HG02798 (cell line): ENCODE measurements around the gene BTBD18.

Experiments
- ATAC-seq: cut with Tn5 transposase; IDR thresholded peaks from one replicate; pipeline ENCODE4 v1.9.1; 2021; ENCODE audit warnings: mild to moderate bottlenecking; ENCODE audit not compliant: unreplicated experiment, poor library complexity

BTBD18 gene

DNA sequence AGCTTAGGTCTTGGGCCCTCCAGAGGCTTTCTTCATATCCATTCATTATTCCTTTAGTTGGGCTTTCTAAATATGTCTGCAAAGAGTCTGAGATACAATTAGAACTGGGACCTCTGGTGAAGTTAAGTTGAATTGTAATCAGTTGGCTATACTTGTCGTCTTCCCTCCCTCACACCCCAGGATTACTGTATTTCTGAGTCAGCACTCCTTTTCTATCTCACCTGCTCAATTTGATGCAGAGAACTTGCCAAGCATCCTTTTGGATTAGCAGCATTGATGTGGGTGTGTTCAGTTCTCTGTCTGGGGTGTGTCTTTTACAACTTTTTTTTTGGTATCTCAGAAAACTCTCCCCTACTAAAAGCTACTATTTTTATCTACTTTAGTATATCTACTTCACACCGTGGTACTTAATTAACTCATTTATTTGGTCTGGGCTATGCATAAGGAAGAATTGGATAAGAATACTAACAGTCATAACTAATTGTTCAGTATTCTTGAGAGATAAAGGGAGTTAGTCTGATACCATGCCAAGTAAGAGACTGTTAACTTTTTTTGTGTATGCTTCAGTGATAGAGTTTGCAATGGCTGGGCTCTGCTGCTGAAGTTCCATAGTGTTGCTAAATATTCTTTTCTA, 25.1 kb upstream of the BTBD18 start:
- no peak for ATAC-seq

DNA sequence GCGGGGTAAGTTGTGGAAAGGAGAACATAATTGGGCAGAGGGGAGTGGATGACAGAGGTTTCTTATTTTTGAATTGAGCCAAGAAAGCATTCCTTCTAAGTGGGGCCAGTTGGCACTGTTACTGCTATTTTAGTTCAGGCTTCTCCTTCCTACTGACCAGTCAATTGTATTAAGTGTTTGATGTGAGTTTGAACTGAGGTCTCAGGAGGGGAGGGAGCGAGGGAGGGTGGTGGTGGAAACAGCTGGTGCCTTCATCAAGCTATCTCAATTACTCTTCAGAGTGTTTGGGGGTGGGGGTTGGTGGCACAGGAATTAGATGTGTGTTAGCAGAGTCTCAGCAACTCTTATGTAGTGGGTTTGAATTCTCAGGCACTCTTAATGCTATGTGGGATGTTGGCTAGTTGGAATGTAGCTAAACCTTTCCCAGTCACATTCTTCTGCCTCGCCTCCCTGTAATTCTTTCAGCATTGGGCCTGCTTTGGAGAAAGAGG, 24.5 kb upstream of the BTBD18 start:
- no peak for ATAC-seq

DNA sequence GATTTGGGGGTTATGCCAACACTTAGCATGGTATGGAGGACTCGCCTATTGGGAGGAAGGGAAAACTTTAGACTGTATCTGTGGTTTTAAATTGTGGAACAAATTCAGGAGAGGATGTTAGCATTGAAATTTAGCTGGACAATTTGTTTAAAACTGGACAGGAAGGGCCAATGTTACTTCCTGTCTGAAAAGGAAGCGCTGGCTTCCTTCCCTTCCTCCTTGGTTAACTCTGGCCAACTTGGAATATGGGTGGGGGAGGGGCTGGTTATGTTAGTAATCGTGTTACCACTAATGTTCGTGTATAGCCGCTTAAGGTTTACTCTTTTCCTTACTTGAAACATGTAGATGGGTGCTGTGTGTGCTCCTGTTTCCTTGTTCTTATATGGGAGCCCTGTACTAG, 23.9 kb upstream of the BTBD18 start:
- ATAC-seq: no peak

DNA sequence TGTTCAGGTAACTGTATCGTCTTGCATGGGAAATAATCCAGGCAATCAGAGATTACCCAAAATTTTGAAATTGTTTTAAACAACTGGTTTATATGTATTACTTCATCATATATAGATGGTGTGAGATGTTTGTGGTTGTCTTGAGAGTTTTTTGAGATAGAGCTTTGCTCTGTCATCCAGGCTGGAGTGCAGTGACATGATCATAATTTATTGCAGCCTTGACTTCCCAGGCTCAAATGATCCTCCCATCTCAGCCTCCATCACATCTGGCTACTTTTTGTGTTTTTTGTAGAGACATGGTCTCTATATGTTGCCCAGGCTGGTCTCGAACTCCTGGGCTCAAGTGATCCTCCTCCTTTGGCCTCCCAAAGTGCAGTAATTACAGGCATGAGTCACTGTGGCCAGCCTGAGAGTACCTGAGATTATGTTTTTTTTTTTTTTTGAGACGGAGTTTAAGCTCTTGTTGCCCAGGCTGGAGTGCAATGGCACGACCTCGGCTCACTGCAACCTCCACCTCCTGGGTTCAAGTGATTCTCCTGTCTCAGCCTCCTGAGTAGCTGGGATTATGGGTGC, 21.5 kb upstream of the BTBD18 start:
- ATAC-seq: no peak

DNA sequence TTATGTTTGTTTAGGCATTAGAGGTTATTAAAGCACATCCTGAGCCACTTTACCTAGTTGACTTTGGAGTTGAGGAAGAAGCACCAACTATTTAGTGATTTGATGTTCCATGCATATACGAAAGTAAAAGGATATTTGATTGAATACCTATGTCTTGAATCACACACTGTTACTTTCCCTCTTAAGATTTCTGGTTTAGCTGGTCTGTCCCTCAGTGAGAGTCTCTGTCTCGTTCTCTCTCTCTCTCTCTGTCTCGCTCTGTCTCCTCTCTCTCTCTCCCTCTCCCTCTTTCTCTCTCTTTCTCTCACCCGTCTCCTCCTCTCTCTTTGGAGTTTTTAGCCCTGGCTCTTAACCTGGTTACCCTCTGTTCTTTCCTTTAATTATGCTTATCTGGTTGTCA, 20.9 kb upstream of the BTBD18 start:
- ATAC-seq: no peak

DNA sequence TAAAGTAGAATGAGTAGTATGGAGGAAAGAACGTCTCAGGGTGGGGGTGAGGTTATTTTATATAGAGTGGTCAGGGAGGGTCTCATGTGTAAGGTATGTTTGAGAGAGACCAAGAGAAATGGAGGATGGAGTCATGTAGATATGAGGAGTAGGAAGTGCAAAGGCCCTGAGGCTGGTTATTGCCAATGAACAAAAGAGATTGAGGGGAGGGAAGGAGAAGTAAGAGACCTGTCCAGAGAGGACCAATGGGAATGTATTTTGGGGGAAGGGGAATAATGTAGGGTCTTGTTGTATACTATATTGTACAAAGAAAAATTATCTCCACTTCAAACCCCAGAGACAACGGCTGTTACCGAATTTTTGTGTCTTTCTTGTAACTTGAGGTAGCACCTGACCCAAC, 19.7 kb upstream of the BTBD18 start:
- no peak for ATAC-seq

DNA sequence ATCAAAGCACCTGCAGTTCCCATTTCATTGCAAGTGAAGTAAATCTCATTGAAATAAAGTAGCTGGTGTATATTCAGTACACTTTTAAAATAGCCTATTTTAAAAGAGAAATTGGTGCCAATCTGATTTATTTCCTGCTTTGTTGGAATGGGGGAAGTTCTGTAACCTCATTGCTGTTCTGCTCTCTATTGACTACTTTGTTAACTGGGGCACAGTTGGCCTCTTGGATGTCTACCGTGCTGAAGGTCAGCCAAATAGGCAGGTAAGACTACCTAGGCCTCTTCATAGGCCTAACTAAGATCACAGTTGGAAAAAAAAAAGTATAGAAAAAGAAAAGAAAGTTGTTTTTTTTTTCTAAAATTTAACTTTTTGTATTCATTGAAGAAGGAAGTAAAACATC, 19.2 kb upstream of the BTBD18 start:
- ATAC-seq: no peak

DNA sequence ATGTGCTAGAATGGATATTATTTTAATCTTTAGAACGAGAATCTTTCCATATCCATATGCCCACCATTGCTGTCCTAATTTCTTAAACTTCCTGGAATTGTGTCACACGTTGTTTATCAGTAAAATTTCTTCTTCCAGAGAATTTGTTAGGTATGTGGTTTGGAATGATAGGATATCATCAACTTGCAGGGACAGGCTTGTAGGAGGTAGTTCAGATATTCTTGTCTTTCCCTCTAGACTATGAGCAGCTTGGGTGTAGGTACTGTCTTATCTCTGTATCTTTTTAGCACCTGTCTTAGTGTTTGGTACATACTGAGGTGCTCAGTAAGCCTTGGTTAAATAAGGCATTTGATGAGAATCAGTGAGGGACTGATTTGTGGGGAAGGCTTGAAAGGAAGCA, 13.4 kb upstream of the BTBD18 start:
- no peak for ATAC-seq

DNA sequence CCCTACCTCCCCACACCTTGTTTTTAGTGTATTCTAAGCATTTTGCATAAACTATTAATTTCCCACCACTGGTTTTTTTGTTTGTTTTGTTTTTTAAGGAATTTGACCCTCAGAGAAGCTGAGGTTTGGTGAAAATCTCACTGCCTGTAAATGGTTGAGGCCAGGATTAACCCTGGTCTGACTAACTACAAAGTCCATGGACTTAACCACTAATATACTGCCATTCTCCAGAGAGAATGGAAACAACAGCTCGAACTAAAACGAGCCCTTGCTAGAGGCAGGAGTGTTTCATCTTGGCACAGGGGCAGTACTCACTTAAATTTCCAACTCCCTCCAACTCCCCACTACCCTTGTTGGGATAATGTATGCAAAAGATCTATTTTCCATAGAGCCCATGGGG, 12.9 kb upstream of the BTBD18 start:
- no peak for ATAC-seq

DNA sequence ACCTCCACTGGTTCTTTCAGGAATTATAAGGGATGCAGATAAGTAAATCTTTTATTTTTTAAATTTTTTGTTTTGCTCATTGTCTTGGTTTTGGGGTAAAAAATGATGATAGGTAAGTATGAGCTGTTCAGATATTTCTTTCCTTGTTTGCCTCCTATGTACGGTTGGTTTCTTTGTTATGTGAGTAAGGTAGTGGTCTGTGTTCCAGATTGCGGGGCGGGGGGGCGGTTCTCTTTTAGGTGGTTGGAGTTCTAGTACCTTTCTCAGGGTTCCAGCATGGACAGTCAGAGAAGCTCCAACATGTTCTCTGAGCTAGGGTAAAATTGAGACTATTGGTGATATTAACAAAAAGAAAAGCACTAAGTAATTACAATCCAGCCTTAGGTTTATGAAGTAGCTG, 12.4 kb upstream of the BTBD18 start:
- no peak for ATAC-seq

DNA sequence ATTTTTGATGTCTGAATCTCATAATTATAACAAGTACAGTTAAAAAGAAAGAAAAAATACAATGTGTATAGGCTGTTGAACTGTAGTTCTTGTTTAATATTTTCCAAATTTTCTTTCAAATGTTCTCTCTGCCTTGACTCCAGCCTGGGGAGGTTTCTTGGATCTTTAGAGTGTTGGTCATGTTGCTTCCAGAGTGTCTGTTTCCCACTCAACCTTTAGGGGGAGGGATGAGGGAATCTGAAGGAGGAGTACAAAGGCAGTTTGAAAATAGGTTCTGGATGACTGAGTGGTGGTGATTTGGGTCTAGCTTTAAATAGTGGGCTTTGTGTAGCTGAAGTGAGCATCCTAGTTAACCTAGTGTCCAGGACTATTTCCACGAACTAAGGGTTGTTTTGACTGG, 11.9 kb upstream of the BTBD18 start:
- ATAC-seq: no peak

DNA sequence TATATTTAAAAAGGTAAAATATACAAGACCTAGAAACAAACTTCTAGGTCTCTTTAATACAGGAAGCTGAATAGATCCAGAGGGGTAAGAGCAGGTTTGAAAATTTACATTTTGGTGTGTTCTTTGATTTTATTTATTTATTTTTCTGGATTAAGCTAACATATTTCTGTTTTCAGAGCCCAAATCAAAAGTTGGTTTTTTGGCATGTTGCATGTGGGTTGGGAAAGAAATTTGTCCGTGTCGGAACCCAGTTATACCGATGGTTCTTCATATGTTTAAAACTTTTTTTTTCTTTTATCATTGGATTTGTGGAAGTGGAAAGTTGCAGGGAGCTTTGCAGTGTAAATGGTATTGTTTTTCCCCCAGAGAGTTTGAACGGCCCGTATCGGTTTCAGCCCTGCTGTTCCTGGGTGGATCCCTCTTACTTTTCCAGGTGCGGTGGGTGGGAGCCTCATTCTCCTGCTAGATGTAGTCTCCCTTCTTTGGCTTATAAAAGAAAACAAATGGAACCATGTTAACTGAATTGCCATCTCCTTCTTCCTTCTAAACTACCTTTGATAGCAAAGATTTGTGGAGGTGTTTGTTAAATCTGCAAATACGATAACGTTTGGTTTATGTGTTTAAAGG, 10.7 kb upstream of the BTBD18 start:
- no peak for ATAC-seq

DNA sequence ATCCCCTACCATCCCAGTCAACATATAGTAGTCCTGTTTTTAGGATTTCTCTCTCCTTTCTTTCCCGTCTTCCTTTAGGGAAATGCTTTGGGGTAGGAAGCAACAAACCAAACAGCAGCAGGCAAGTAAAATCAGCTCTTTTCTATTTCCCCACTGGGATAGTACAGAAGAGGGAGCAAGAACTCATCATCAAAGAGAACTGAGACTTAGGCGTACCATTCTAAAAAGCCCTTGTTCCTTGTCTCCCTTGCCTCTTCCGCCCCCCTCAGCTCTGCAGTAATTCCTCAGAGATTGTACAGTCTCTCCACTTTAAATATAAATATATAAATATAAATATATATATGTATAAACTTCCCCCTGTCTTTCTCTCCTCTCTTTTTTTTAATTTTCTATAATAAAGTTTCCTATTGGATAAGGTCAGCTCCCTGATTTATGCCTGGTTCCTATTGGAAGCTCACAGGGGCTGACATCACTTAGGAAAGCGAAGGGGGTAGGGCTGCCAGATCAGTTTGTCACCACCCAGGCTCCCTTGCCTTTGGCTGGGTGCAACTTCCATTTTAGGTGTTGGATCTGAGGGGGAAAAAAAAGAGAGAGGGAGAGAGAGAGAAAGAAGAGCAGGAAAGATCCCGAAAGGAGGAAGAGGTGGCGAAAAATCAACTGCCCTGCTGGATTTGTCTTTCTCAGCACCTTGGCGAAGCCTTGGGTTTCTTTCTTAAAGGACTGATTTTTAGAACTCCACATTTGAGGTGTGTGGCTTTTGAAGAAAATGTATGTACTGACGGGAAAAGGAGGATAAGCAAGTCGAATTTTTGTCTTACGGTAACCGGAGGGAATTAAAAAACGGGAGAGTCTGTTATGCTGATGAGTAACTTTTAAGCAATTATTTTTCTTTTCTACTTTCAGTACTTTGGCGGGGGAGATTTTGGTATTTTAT, 9.9 kb upstream of the BTBD18 start, which contains the start of gene CTNND1:
CTNND1 (plus strand) TSS at position 502 of the 934 bp plus-strand sequence. CDS start 29,677 bp downstream, outside the sequence.
- ATAC-seq: peak; percentile 89

DNA sequence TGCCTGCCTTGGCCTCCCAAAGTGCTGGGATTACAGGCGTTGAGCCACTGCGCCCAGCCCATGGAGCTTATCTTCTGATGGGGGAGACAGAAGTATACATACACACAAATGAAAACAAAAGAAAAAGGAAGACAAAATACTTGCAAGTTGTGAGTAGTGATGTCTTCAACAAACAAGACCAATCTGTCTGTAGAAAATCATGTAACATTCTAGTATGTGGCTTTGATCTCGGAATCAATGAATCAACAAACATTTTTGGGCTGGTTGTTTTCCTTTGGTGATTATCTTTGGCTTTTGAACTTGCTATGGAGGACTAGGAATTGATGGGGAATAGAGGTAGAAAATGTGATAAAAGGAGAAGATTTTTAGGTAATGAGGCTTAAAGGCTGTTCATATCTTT, 6.6 kb upstream of the BTBD18 start:
- no peak for ATAC-seq

DNA sequence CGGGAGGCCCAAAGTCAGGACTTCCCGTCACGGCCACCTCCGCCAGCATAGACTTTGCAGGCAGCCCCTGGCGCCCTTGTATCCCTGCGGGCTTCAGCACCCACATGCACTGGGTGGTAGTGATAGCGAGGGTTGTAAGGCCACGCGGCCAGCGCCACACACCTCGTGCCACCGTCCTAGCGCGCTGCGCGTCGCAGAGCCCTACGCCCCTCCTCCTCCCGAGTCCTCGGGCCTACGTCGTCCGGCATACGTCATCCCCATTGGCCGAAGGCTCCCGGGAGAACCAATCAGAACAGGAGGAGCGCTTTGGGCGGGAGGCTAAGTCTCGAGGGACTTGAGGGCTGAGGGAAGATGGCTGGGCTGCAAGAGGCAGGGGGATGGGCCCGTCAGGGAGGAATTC, 1.3 kb upstream of the BTBD18 start:
- ATAC-seq: no peak

DNA sequence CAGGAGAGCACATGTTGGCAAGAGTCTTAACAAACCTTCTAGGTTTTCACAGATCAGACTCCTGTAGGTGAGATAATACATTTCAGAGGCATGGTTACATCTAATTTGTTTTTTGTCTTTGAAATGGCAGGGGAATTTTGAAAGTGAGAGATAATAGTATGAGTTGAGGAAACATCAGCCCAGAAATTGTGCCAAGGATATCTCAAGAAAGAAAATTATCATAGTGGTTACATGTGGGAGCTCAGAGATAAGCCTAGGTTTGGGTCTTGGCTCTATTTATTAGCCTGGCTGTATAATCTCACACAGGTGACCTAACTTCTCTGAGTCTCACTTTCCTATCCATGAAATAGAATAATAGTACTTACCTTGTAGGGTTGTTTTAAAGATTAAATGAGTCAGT, 443 bp downstream of the BTBD18 start:
- ATAC-seq: no peak

DNA sequence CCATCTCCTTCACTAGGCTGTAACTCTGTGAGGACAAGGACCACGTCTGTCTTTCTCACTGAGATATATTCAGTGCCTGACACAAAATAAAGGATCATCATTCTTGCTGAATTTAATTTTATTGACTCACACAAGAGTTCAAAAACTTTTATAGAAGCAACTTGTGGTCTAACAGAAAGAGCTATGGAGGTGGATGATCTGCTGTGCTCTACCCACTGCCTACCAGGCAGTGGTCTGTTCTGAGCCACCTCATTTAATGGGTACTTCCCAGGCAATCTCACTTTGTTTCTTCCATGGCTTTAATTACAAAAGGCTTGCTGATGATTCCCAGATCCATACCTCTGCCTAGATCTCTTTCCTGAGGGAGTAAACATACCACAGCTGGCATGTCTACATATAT, 4.7 kb downstream of the BTBD18 start:
- no peak for ATAC-seq

DNA sequence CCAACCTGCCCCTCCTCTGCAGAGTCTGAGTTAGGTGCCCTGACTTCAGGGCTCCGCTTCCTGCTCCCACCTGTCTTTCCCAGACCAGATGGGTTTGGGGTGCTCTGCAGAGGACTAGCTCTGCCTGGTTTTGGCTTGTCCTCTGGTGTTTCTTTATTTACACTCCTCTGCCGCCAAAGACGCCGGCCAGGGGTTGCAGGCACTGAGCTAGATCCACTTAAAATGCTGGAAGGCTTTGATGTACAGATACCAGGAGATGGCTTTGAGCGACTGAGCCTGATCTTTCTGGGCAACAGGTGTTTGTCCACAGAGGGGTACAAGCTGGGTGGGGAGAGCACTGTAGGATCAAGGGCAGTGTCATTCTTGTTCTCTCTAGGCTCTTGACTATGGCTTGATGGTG, 6.4 kb downstream of the BTBD18 start:
- ATAC-seq: no peak

DNA sequence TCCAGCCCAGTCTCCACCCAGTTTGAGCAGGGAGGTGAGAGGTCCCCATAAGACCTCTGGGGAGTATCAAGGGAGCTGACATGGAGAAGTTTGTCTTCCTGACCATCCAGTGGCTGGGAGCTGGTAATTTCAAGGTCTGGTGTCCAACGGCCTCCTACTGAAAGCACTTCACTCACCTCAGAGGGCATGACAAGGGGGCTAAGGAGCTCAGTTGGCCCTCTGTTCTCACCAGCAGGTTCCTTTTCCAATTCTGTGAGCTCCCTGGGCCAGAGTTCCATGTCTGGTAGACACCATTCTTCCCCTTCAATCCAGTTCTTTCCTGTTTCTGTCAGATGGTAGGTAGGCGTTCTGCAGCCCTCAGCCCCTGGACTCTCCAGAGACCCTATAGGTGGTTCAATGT, 7.3 kb downstream of the BTBD18 start:
- ATAC-seq: no peak

DNA sequence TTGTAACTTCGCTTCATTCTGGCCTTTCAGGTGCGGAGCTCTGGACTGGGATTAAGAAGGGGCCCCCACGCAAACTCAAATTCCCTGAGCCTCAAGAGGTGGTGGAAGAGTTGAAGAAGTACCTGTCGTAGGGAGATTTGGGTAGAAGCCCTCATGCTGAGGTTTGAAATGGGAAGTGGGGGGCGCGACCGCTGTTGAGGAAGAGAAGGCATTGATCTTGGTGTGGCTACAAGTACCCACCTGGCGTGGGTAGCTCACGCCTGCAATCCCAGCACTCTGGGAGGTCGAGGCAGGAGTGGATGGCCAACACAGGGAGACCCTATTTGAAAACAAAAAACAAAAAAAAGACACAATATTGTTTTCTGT, 9.5 kb downstream of the BTBD18 start:
- no peak for ATAC-seq
